IMR-90 (cell line): ENCODE data around the gene PCSK2.

Experiments
- BHLHE40 ChIP-seq: fragments of 150-350 bp; IDR thresholded peaks from 2 replicates; pipeline ENCODE4 v1.6.1; 2016; ENCODE audit warnings: mild to moderate bottlenecking, low read depth, low read length
- CEBPB ChIP-seq: IDR thresholded peaks from 2 replicates; pipeline ENCODE4 v1.6.1; 2012; ENCODE audit warnings: low read depth, low read length, improper control_type of control experiment
- CHD1 ChIP-seq: IDR thresholded peaks from 2 replicates; pipeline ENCODE4 v1.6.1; 2012; ENCODE audit warnings: low read depth, low read length, improper control_type of control experiment
- ELK1 ChIP-seq: fragments of 150-350 bp; IDR thresholded peaks from 2 replicates; pipeline ENCODE4 v1.6.1; 2016; ENCODE audit warnings: low read depth, mild to moderate bottlenecking, low read length, moderate library complexity, borderline replicate concordance
- MAFK ChIP-seq: IDR thresholded peaks from 2 replicates; pipeline ENCODE4 v1.6.1; 2012; ENCODE audit warnings: low read depth, low read length, improper control_type of control experiment
- MXI1 ChIP-seq: IDR thresholded peaks from 2 replicates; pipeline ENCODE4 v1.6.1; 2012; ENCODE audit warnings: low read depth, mild to moderate bottlenecking, low read length, moderate library complexity, borderline replicate concordance
- NFE2L2 ChIP-seq: fragments of 150-350 bp; IDR thresholded peaks from 2 replicates; pipeline ENCODE4 v1.6.1; 2016; ENCODE audit warnings: low read depth, mild to moderate bottlenecking, low read length
- POLR2A ChIP-seq: IDR thresholded peaks from 2 replicates; pipeline ENCODE4 v1.6.1; 2012; ENCODE audit warnings: mild to moderate bottlenecking, low read depth, low read length
- RAD21 ChIP-seq: IDR thresholded peaks from 2 replicates; pipeline ENCODE4 v1.6.1; 2012; ENCODE audit warnings: low read length, improper control_type of control experiment
- RCOR1 ChIP-seq: IDR thresholded peaks from 2 replicates; pipeline ENCODE4 v1.6.1; 2012; ENCODE audit warnings: mild to moderate bottlenecking, low read length, improper control_type of control experiment; ENCODE audit not compliant: insufficient replicate concordance
- RFX5 ChIP-seq: IDR thresholded peaks from 2 replicates; pipeline ENCODE4 v1.8.0; 2012; ENCODE audit warnings: low read depth, mild to moderate bottlenecking, low read length, moderate library complexity
- SMC3 ChIP-seq: fragments of 150-350 bp; IDR thresholded peaks from 2 replicates; pipeline ENCODE4 v1.6.1; 2016; ENCODE audit warnings: low read depth, mild to moderate bottlenecking, antibody characterized with exemption, low read length, moderate library complexity
- TF ChIP-seq, protein P1 (sequence below): conservative IDR thresholded peaks from 2 replicates; pipeline ENCODE4 v1.5.1; 2012; ENCODE audit warnings: mild to moderate bottlenecking, low read depth, low read length, improper control_type of control experiment
- TF ChIP-seq, protein P2 (sequence below): fragments of 150-350 bp; IDR thresholded peaks from 2 replicates; pipeline ENCODE4 v1.6.1; 2017; ENCODE audit warnings: mild to moderate bottlenecking, antibody characterized with exemption, low read length, low read depth

DNA sequence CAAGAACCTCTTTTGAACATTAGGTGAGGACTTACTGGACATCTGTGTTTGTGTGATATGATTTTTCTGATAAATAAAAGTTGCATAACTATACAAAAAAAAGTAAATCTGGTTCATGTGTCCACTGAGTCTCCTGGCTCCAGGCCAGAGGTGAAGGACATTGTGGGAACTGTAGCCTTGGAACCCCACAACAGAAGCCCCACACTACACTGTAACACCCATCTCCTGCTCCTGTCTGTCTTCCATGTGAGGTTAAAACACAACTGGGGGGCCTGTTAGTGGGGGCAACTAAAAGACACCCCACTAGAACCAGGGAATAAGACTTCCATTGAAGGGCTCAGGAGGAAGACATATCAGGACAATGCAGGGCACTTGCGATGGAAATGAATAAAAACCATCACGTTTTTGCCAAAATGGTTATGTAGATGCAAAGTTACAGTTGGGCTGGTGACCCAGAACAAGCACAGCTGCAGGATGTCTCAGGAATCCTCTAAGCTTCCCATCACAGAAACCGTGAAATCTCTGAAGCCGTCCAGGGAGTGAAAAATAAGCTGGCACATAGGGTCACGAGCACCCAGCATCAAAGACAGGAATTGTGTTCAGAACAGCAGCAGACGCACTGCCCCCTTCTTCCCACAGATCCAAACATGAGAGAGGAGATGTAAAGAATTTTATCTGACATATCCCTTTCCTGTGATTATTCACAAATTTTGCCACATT lies 36.7 kb upstream of the PCSK2 start:
- TF ChIP-seq, protein P1, sequence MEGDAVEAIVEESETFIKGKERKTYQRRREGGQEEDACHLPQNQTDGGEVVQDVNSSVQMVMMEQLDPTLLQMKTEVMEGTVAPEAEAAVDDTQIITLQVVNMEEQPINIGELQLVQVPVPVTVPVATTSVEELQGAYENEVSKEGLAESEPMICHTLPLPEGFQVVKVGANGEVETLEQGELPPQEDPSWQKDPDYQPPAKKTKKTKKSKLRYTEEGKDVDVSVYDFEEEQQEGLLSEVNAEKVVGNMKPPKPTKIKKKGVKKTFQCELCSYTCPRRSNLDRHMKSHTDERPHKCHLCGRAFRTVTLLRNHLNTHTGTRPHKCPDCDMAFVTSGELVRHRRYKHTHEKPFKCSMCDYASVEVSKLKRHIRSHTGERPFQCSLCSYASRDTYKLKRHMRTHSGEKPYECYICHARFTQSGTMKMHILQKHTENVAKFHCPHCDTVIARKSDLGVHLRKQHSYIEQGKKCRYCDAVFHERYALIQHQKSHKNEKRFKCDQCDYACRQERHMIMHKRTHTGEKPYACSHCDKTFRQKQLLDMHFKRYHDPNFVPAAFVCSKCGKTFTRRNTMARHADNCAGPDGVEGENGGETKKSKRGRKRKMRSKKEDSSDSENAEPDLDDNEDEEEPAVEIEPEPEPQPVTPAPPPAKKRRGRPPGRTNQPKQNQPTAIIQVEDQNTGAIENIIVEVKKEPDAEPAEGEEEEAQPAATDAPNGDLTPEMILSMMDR, result no peak
- no peak for TF ChIP-seq CHD1
- no peak for TF ChIP-seq RFX5
- no peak for TF ChIP-seq MXI1
- TF ChIP-seq CEBPB, result no peak
- TF ChIP-seq POLR2A, result no peak
- no peak for TF ChIP-seq SMC3
- TF ChIP-seq RCOR1, result no peak
- TF ChIP-seq RAD21, result no peak
- no peak for TF ChIP-seq ELK1
- TF ChIP-seq, protein P2, sequence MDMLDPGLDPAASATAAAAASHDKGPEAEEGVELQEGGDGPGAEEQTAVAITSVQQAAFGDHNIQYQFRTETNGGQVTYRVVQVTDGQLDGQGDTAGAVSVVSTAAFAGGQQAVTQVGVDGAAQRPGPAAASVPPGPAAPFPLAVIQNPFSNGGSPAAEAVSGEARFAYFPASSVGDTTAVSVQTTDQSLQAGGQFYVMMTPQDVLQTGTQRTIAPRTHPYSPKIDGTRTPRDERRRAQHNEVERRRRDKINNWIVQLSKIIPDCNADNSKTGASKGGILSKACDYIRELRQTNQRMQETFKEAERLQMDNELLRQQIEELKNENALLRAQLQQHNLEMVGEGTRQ, result no peak
- TF ChIP-seq BHLHE40, result no peak
- no peak for TF ChIP-seq NFE2L2
- TF ChIP-seq MAFK, result no peak
